GM19455 (cell line): ENCODE data around the gene ZNF668.

Experiments
- ATAC-seq: cut with Tn5 transposase; IDR thresholded peaks from one replicate; pipeline ENCODE4 v1.9.1; 2021; ENCODE audit not compliant: unreplicated experiment

Gene ZNF668

DNA sequence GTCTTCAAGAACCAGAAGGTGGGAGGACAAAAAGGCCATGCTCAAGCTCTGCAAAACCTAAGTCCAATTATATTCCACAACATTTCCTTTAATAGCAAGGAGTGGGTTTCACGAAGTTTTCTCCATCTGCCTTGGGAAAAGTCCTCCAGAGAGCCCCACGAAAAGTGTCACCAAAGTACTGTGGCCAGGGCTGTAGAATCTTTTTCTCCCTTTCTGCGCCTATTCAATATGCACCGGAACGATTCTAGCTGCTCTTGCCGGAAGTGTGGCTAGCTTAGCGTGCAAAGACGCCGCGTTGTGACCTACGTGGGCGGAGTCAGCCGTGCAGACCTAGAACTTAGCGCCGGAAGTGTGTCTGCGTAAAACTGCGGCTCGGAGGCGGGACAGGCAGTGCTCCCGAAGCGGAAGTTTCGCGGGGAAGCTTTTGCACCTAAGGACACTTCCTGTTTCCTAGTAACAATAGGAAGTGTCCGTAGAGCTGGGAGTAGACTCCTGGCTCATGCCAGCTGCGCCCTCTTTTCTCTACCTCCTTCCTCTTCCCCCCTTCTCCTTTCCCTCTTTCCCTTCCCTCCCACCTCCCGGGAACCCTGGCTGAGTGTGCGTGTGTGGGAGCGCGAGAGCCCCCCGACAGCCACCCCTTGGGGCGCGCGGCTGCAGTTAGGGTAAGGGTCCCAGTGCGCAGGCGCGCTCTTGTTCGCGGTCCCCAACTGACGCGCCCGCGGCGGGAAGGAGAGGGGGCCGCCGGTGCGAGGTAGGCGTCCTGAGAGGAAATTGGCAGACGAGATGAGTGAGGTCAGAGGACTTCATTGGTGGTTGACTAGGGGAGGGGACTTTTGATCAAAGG, at the start of gene ZNF668, which contains the start of gene ZNF646:
Gene ZNF668, minus strand, starts transcription at position 271 of the 844 bp plus-strand sequence. CDS start 9,781 bp downstream, outside the sequence.
Gene ZNF646, plus strand, starts transcription at position 453 of the 844 bp plus-strand sequence. CDS start 1,903 bp downstream, outside the sequence.
- ATAC-seq: peak; percentile 60

DNA sequence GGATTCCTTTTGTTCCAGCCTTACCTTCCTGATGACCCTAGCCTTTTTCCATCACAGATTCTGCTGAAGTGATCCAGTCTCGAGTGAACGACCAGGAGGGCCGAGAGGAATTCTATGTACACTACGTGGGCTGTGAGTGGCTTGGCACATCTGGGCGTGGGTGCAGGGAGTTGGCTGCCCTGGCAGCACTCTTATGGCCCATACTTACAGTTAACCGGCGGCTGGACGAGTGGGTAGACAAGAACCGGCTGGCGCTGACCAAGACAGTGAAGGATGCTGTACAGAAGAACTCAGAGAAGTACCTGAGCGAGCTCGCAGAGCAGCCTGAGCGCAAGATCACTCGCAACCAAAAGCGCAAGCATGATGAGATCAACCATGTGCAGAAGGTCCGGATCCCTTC, 46.1 kb upstream of the ZNF668 start:
- no peak for ATAC-seq

DNA sequence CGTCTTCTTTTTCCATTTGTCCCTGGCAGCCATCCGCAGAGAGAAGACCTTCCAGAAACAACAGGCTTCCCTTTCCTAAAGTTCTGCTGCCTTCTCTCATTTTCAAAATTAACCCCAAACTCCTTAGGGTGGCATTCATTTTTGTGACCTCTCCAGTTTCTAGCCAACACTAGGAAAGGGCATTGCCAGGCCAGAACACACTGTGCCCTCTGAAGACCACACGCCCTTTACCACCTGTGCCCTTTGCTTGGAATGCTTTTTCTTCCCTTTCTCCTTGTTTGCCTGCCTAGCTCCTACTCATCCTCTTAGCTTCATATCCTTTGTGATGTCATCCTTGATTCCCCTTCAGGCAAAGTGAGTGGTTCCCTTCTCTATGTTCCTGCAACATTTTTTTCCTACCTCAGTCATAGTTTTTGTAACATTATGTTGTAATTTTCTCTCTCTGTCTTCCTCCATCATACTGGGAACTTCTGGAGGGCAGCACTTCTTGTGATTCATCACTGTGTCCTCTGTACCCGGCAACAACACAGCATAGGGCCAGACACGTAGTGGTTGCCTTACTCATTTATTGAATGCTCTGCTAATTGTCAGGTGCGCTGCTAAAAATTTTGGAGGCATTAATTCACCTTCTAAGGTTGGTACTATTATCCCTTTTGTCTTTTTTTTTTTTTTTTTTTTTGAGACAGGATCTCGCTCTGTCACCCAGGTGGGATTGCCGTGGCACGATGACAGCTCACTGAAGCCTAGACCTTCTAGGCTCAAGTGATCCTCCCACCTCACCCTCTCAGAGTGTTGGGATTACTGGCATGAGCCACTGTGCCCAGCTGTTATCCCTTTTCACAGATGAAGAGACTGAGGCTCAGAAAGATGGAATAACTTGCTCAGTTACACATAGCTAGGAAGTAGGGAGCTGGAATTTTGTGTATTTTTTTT, 44.4 kb upstream of the ZNF668 start:
- ATAC-seq: no peak

- ATAC-seq: peak; percentile 89
Observed at GRCh38 chr16:31117384-31118222, 43.6 kb upstream of the ZNF668 start, which contains the start of gene KAT8. Gene KAT8 (plus strand): TSS chr16:31117664. CDS start chr16:31117682, 18 bp downstream.

- no peak for ATAC-seq
Observed at GRCh38 chr16:31114468-31114867, 40.4 kb upstream of the ZNF668 start.

DNA sequence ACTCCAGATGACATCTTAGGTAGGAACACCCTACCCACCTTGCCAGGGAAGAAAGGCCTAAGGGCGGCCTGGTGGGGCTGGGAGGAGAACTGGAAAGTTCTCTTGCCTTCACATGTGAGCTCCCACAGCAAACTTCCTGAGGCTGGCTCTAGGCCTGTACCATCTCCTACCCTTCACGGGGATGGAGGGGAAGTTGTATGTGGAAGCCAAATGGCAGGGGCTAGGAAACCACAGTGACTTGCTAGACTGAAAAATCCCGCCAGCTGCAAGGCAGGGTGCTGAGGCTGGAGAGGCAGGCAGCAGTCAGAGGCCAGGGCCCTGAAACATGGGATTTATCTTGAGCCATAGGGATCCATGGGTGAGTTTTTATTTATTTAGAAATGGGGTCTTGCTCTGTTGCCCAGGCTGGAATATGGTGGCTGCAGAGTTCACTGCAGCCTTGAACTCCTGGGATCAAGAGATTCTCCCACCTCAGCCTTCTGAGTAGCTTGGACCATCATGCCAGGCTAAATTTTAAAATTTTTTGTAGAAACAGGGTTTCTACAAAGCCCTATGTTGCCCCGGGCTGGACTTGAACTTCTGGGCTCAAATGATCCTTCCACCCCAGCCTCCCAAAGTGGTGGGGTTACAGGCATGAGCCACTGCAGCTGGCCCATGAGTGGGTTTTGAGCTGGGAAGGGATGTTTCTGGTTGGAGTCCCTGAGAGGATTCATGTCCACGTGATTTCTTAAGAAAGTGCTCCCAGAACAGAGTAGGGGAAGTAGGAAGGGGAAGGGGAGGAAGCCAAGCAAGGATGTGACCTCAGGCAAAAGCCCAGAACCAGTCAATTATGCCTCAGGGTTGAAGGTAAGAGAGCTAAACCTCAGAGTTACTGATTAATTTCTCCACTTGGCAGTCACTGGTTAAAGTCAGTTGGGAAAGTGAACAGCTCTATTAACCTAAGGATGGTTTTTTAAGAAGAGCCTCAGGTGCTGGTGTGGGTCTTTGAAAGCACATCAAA, 39.4 kb upstream of the ZNF668 start:
- ATAC-seq: no peak

GRCh38 chr16:31112711-31113110, 38.7 kb upstream of the ZNF668 start:
- no peak for ATAC-seq

DNA sequence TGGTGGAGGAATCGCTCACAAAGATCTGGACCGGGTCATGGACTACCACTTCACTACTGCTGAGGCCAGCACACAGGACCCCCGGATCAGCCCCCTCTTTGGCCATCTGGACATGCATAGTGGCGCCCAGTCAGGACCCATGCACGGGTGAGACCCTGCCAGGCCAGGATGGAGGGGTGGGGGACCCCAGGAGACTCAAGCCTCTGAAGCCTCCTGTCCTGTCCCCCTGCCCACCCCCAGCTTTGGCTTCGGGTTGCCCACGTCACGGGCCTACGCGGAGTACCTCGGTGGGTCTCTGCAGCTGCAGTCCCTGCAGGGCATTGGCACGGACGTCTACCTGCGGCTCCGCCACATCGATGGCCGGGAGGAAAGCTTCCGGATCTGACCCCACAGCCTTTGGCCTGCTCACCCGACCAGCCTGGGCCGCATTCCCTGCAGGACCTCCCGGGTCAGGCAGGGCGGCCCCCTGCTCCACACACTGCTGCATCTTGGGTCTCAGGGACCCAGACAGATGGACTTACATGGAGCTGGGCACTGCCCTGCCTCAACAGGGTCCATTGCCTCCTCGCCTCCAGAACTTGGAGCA, 37.9 kb upstream of the ZNF668 start:
- ATAC-seq: no peak

DNA sequence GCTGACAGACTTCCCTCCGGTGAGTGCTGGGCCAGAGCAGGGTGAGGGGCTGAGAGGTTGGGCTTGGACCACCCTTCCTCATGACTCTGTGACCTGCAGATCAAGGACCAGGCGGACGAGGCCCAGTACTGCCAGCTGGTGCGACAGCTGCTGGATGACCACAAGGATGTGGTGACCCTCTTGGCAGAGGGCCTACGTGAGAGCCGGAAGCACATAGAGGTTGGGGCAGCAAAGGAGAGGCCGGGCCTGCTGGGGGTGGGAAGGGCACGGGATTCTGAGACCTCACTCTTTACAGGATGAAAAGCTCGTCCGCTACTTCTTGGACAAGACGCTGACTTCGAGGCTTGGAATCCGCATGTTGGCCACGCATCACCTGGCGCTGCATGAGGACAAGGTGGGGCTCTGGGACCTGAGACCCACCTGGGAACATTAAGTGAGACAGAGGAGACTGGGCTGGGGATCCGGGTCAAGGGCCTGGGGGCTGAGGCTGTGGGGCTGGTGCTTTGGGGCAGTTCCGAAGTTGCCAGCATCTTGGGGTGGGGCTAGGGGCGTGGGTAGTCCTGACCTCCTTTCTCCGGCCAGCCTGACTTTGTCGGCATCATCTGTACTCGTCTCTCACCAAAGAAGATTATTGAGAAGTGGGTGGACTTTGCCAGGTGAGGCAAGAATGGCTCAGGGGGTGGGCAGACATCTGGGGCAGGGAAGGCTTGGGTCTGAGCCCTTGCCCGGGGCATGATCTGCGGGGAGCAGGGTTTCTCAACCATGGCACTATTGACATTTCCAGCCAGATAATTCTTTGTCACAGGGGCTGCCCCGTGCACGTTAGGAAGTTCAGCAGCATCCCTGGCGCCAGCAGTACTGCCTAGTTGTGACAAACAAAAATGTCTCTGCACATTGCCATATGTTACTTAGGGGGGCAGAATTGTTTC, 36.3 kb upstream of the ZNF668 start:
- no peak for ATAC-seq

DNA sequence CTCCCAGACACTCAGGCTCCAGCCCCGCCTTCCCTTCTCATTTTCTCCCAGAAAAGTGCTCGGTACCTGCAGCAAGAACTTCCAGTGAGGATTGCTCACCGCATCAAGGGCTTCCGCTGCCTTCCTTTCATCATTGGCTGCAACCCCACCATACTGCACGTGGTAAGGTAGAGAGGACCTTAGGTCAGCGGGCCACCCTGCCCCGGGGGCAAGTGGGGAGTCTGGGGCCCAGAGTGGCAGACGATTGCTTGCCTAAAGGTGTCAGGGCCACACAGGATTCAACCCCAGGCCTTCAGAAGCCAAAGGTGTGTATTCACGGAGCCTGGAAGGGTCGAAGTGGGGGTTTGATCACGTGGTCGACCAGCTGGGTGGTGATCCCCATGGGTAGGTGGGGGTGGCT, 35.6 kb upstream of the ZNF668 start:
- ATAC-seq: no peak

GRCh38 chr16:31108794-31109558, 34.9 kb upstream of the ZNF668 start:
- no peak for ATAC-seq

DNA sequence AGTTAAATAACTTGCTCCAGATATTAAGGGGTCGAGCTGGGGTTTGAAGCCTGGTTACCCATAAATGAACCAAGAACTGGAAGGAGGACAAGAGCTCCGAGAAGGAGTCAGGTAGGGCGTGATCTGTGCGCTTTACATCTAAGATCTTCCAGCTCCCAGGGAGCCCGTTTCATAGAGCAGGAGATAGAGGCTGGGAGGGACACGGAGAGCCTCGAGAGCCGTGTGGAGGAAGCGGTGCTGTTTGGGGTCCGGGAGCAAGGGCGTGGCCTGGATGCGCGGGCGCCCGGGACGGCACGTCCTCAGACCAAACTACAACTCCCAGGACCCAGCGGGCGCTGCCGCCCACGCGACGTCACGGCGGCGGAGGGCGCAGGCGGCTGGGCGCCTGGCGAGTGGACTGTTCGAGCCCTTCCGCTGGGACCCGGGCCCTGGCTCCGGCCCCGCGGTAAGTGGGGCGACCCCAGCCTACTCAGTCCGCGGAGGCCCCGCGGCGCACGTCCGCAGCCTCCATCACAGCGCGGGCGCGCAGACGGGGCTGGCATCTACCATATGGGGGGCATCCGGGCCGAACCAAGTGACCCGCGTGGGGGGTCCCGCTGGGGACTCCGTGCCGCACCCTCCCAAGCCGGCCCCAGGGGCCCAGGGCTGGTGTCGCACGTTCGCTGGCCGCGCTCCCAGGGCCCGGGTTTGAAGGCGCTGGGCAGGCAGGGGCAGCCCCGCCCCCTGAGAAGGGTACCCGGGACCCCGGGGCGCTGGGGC, 34.2 kb upstream of the ZNF668 start, which contains the start of gene BCKDK:
Gene BCKDK, plus strand, starts transcription at position 352 of the 759 bp plus-strand sequence. CDS start 838 bp downstream, outside the sequence.
- peak; percentile 78 for ATAC-seq

DNA sequence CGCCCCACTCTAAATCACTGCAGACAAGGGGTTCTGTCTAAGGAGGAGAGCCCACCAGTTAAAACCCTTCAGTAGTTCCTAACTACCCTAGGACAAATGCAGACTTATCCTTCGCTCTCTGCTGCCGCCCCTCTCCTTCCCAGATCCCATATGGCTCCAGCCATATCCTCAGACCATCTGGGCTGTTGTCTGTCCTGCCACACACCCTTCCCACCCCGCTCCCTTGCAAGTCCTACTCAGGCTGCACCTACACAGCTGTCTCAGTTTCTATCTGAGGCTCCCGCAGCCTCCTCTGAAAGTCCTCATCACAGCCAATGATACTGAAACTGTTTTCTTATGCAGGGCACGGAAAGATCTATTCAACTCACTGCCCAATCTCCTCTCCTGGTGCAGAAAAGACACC, 33.4 kb upstream of the ZNF668 start:
- peak; percentile 38 for ATAC-seq

GRCh38 chr16:31106509-31107464, 32.7 kb upstream of the ZNF668 start:
- ATAC-seq: no peak

DNA sequence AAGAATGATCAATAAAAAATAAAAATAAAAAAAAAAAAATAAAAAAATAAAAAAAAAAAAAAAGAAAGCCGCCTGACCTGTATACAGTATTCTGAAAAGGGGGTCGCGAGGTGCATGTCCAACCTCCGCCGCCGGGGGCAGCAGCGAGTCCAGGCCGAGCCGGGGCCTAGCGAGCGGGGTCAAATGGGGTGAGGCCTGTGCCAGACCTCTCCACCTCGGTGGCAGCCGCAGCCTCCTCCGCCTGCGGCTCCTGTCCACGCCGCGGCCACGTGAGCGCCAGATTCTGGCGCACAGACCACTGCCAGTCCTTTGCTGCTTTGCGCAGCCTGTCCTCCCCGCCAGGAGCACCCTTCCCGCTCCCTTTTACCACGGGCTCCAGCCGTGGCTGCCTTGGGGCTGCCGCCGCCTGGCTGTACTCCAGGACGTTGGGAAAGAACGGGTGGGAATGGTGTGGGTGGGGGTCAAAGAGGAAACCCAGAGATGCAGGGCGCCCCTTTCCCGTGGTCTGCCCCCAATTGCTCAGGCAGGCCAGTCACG, 31.7 kb upstream of the ZNF668 start:
- ATAC-seq: peak; percentile 28
